GM12878 (cell line): ENCODE measurements around the gene TMEM131L.
"Not testable (repeated sequence)": the region's sequence is repeated elsewhere in the genome, so short reads cannot be mapped to it uniquely, and the experiment has no call there.

Source experiments
- RFX5 ChIP-seq: IDR thresholded peaks from 2 replicates; pipeline ENCODE4 v1.6.1; 2011; ENCODE audit warnings: low read depth, low read length, improper control_type of control experiment
- SMC3 ChIP-seq: IDR thresholded peaks from 2 replicates; pipeline ENCODE4 v1.6.1; 2011; ENCODE audit warnings: low read length, improper control_type of control experiment, borderline replicate concordance
- TF ChIP-seq, protein P1 (sequence below), 3 experiments: IDR thresholded peaks in 2 of 3; conservative IDR thresholded peaks in 1 of 3; 2 replicates each; pipeline ENCODE4 v1.5.1; 2011; ENCODE audit warnings: low read depth in 3 of 3, low read length in 3 of 3, mild to moderate bottlenecking in 3 of 3, control low read depth in 2 of 3, moderate library complexity in 2 of 3, inconsistent platforms in 1 of 3, mixed read lengths in 1 of 3; ENCODE audit not compliant: control insufficient read depth in 2 of 3, insufficient read depth in 1 of 3; ENCODE audit errors: extremely low read depth in 1 of 3

DNA sequence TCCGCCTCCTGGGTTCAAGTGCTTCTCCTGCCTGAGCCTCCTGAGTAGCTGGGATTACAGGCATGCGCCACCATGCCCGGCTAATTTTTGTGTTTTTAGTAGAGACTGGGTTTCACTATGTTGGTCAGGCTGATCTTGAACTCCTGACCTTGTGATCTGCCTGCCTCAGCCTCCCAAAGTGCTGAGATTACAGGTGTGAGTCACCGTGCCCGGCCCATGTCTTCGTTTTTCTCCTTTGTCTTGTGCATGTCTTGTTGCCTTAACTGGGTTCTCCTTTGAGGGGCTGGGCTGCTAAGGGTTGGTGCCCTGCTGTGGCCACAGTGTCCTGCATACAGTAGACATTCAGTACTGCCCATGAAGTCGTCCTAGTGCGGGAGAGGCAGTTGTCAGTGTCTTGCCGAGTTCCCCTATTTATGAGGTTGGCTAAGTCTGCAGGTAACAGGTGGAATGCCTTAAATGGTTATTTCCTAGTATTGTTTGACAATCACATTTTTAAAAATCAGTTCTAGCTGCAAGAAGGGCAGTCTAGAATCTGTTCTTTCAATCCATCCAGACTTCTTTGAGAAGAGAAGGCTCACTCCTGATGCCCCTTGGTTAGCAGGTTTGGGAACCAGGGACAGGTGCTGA lies 5.0 kb downstream of the TMEM131L start:
- not testable (repeated sequence) for TF ChIP-seq SMC3, RFX5
- TF ChIP-seq, protein P1, sequence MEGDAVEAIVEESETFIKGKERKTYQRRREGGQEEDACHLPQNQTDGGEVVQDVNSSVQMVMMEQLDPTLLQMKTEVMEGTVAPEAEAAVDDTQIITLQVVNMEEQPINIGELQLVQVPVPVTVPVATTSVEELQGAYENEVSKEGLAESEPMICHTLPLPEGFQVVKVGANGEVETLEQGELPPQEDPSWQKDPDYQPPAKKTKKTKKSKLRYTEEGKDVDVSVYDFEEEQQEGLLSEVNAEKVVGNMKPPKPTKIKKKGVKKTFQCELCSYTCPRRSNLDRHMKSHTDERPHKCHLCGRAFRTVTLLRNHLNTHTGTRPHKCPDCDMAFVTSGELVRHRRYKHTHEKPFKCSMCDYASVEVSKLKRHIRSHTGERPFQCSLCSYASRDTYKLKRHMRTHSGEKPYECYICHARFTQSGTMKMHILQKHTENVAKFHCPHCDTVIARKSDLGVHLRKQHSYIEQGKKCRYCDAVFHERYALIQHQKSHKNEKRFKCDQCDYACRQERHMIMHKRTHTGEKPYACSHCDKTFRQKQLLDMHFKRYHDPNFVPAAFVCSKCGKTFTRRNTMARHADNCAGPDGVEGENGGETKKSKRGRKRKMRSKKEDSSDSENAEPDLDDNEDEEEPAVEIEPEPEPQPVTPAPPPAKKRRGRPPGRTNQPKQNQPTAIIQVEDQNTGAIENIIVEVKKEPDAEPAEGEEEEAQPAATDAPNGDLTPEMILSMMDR (IDR thresholded peaks at IDR 0.05 in 2 of 3, conservative IDR thresholded peaks at IDR 0.05 in 1 of 3; ENCODE audit: control insufficient read depth in 2 of 3, extremely low read depth in 1 of 3, insufficient read depth in 1 of 3, low read depth in 3 of 3, low read length in 3 of 3), result not testable (repeated sequence)
